Measurements from ENCODE around the gene B3GALT4.

DNA sequence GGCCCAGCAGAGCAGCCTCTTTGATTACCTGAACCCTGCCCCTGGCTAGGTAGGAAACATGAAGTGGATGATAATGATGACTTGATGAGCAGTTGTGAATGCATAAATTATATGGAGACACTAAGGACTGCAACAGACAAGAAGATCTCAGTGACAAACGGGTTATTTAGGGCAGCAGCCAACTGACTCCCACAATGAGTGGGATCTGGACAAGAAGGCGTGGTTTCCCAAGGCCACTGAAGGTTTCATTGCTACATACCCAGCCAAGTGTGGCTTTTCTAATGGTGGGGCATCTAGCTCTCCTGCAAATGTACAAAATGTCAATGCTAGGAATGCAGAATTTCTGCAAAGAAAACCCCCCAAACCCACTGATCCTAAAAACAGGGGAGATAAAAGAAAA lies 39.2 kb upstream of the B3GALT4 start:
- TF ChIP-seq CTCF (IDR thresholded peaks at IDR 0.05; ENCODE audit: low read depth, low read length), result no peak
- no peak for TF ChIP-seq EZH2phosphoT487 (IDR thresholded peaks at IDR 0.05; ENCODE audit: low read depth)

All from OCI-LY3 (cell line).